K562 (cell line): ENCODE data around the gene EPM2A. TPM values are rescaled to one million over a fixed set of nuclear protein-coding genes. Genes with fewer than 3 reads are reported as not detected.

ENCODE experiments used
- ATAC-seq: fragments of 200-7000 bp; cut with Tn5 transposase; 3 replicates; pipeline ENCODE4 v1.9.1; 2020; ENCODE audit warnings: moderate library complexity
- BruUV-seq: library from RNA; stranded (reverse); fragments of 400-500 nt; replicated peaks from 2 replicates; lab custom pipeline; 2021; lab: Mats Ljungman, UMichigan
- CTCF ChIA-PET: fragments of 300-600 bp; formaldehyde crosslinking; extraction: SDS; loops from one replicate; lab custom pipeline; 2021; ENCODE audit warnings: low intra/inter-chr PET ratio; lab: Yijun Ruan, JAX
- POLR2A ChIA-PET: fragments of 300-600, 350-650 bp; sonication (Branson Sonifier 250); formaldehyde crosslinking; extraction: SDS; loops from one replicate; lab custom pipeline; 2021; ENCODE audit warnings: antibody characterized with exemption, inconsistent platforms; lab: Yijun Ruan, JAX
- DNase-seq, 4 experiments: peaks; one replicate each; pipeline versions ENCODE4 v3.0.0 to v3.0.0-alpha.2; 2011 to 2018; ENCODE audit warnings: low spot score in 3 of 4, mixed read lengths in 3 of 4; ENCODE audit errors: extremely low read depth in 1 of 4
- FAIRE-seq: peaks from 2 replicates; lab custom pipeline; 2011; peaks lifted over from hg19 to GRCh38; lab: Jason Lieb, UNC
- H2AFZ ChIP-seq: 2 replicates; pipeline ENCODE4 v1.6.0; 2011; ENCODE audit warnings: low read depth, low read length, control low read depth, inconsistent platforms
- H3K27ac ChIP-seq: fragments of 200-600 bp; 3 replicates; pipeline ENCODE4 v1.8.0; 2011; ENCODE audit warnings: low read depth, mild to moderate bottlenecking, control low read depth, inconsistent platforms, low read length, moderate library complexity, mixed read lengths; ENCODE audit errors: extremely low read depth
- H3K27me3 ChIP-seq, 2 experiments: fragments of 300-600 bp in 1 of 2; 2 replicates in 1 of 2; 3 replicates in 1 of 2; pipeline versions ENCODE4 v1.6.0 to v1.8.0; 2011; ENCODE audit warnings: inconsistent platforms in 2 of 2, low read length in 2 of 2, mild to moderate bottlenecking in 1 of 2, mixed read lengths in 1 of 2, moderate library complexity in 1 of 2; ENCODE audit not compliant: control insufficient read depth in 2 of 2, insufficient read depth in 2 of 2
- H3K36me3 ChIP-seq: fragments of 300-600 bp; 3 replicates; pipeline ENCODE4 v1.8.0; 2011; ENCODE audit warnings: mild to moderate bottlenecking, low read length, inconsistent platforms; ENCODE audit not compliant: control insufficient read depth, insufficient read depth
- H3K4me1 ChIP-seq, 2 experiments: fragments of 200-600 bp in 1 of 2; replicated peaks in 1 of 2; 2 replicates in 1 of 2; 3 replicates in 1 of 2; pipeline versions ENCODE4 v1.5.1 to v1.8.0; 2011; ENCODE audit warnings: inconsistent platforms in 2 of 2, low read length in 2 of 2, mild to moderate bottlenecking in 1 of 2, mixed read lengths in 1 of 2, moderate library complexity in 1 of 2; ENCODE audit not compliant: control insufficient read depth in 2 of 2, insufficient read depth in 2 of 2
- H3K4me2 ChIP-seq: 2 replicates; pipeline ENCODE4 v1.6.1; 2011; ENCODE audit warnings: low read length, control low read depth, inconsistent platforms, mixed read lengths; ENCODE audit not compliant: insufficient read depth
- H3K4me3 ChIP-seq: fragments of 200-600 bp; sonication (generic), shearing (Covaris generic); 2 replicates; pipeline ENCODE4 v1.5.1; 2016; ENCODE audit warnings: control low read depth, inconsistent platforms
- H3K79me2 ChIP-seq: fragments of 200-600 bp; 3 replicates; pipeline ENCODE4 v1.8.0; 2011; ENCODE audit warnings: low read length, inconsistent platforms; ENCODE audit not compliant: control insufficient read depth, insufficient read depth
- H3K9ac ChIP-seq, 2 experiments: 2 replicates each; pipeline versions ENCODE4 v1.6.0 to v1.6.1; 2011; ENCODE audit warnings: low read depth in 2 of 2, low read length in 2 of 2, control low read depth in 1 of 2, inconsistent platforms in 1 of 2, mild to moderate bottlenecking in 1 of 2, mixed read lengths in 1 of 2; ENCODE audit not compliant: insufficient read depth in 1 of 2
- H3K9me1 ChIP-seq: one replicate; pipeline ENCODE4 v1.6.0; 2011; ENCODE audit warnings: inconsistent platforms, mild to moderate bottlenecking, low read length, moderate library complexity; ENCODE audit not compliant: control insufficient read depth, insufficient read depth
- H3K9me3 ChIP-seq: replicated peaks from 2 replicates; pipeline ENCODE4 v1.5.1; 2011; ENCODE audit warnings: low read depth, low read length, inconsistent platforms; ENCODE audit not compliant: control insufficient read depth, insufficient read depth
- H4K20me1 ChIP-seq: replicated peaks from 2 replicates; pipeline ENCODE4 v1.6.1; 2011; ENCODE audit warnings: low read length, inconsistent platforms, mixed read lengths; ENCODE audit not compliant: control insufficient read depth, insufficient read depth
- PCBP2 ChIP-seq: fragments of 200-400 bp; formaldehyde crosslinking; IDR thresholded peaks from 2 replicates; pipeline ENCODE4 v1.6.1; 2018; ENCODE audit warnings: low read length, low read depth, mild to moderate bottlenecking, moderate library complexity; ENCODE audit not compliant: poor library complexity, severe bottlenecking
- SMAD3 ChIP-seq: fragments of 450-650 bp; formaldehyde crosslinking; conservative IDR thresholded peaks from 2 replicates; pipeline ENCODE4 v1.4.0; 2020; ENCODE audit warnings: mild to moderate bottlenecking
- SRSF3 ChIP-seq: fragments of 200-400 bp; formaldehyde crosslinking; IDR thresholded peaks from 2 replicates; pipeline ENCODE4 v1.6.1; 2016; ENCODE audit warnings: mild to moderate bottlenecking, low read length, moderate library complexity; ENCODE audit not compliant: insufficient read depth
- TBL1XR1 ChIP-seq, 2 experiments: IDR thresholded peaks; 2 replicates each; pipeline ENCODE4 v1.6.1; 2012; ENCODE audit warnings: improper control_type of control experiment in 2 of 2, low read length in 2 of 2, mild to moderate bottlenecking in 1 of 2
- TGIF2 ChIP-seq: sonication (generic); formaldehyde crosslinking; IDR thresholded peaks from 2 replicates; pipeline ENCODE4 v1.8.1; 2022; ENCODE audit warnings: mild to moderate bottlenecking, missing genetic modification reagents, moderate library complexity
- ZNF140 ChIP-seq: fragments of 250-450 bp; sonication (Bioruptor Pico); IDR thresholded peaks from 2 replicates; pipeline ENCODE4 v1.8.0; 2021; ENCODE audit warnings: moderate library complexity, mild to moderate bottlenecking, inconsistent platforms
- WGBS: fragments of 100-300 bp; shearing (Covaris generic); methylation state at CpG from one replicate; pipeline ENCODE4 v1.1.6; 2016; ENCODE audit warnings: low coverage, mixed read lengths; ENCODE audit not compliant: insufficient coverage; ENCODE audit errors: missing lambda C conversion rate; 5-methylcytosine and 5-hydroxymethylcytosine counted together
- in situ Hi-C: fragments of 300-500 bp; cut with MboI; formaldehyde crosslinking; loops from 4 replicates; pipeline ENCODE4 v1.15.0; 2018; ENCODE audit warnings: inconsistent platforms, mixed read lengths
- intact Hi-C: fragments of 100-400 bp; cut with micrococcal nuclease; formaldehyde crosslinking; loops from 2 replicates; pipeline ENCODE4 v1.14.2; 2022
- polyA plus RNA-seq, 8 experiments: library from polyadenylated mRNA; depleted of rRNA in 4 of 8; stranded (reverse) in 5 of 8; unstranded in 3 of 8; fragments of >200 nt; fragmentation: Nextera tagmentation in 2 of 8; fragmentation: Illumina TruSeq in 1 of 8; extraction: Ambion mirVana in 2 of 8; extraction: Trizol in 1 of 8; gene quantifications; 2 replicates each; pipeline versions ENCODE4 v1.2.1 to v1.2.3, GENCODE V29; 2011 to 2014; ENCODE audit warnings: inconsistent platforms in 1 of 8, missing spikeins in 1 of 8
- total RNA-seq, 7 experiments: library from RNA; depleted of rRNA in 6 of 7; stranded (reverse); fragments of >200 nt in 6 of 7; fragmentation: Illumina TruSeq in 2 of 7; extraction: Trizol in 2 of 7; gene quantifications; 2 replicates each; pipeline versions ENCODE4 v1.2.1 to v1.2.3, GENCODE V29; 2011 to 2021; ENCODE audit warnings: low replicate concordance in 1 of 7
- TF ChIP-seq, protein P1 (sequence below), 2 experiments: fragments of 250-450 bp in 1 of 2; fragments of 450-650 bp in 1 of 2; sonication (Bioruptor Pico) in 1 of 2; IDR thresholded peaks; 2 replicates each; pipeline versions ENCODE4 v1.6.1 to v1.8.0; 2016 to 2021; ENCODE audit warnings: mild to moderate bottlenecking in 2 of 2, moderate library complexity in 2 of 2, missing compliant biosample characterization in 1 of 2, missing genetic modification characterization in 1 of 2

Gene EPM2A
- total and polyA plus RNA-seq, 9 of the 15 experiments (the other 6 are each of a cell fraction or from before 2014, with no cell fraction given) = 0.35 to 5.3 (median 2.5) TPM

GRCh38 chr6:145602726-145603326, 132.5 kb downstream of the EPM2A start:
- Histone ChIP-seq H4K20me1 (no peaks in the 10 kb centered on the region), H3K9me3 (no peaks in the 10 kb centered on the region; the same call in 1 of the 2 replicates), H3K4me2 (no peak overlapping the region), H3K36me3 (no peaks in the 10 kb centered on the region), H2AFZ (no peak overlapping the region), H3K9ac (no peak overlapping the region), H3K27me3 (no peaks in the 10 kb centered on the region), H3K4me3 (no peak overlapping the region), H3K27ac (no peak overlapping the region), H3K4me1 (no peaks in the 10 kb centered on the region), H3K79me2 (no peaks in the 10 kb centered on the region), H3K9me1 (no peaks in the 10 kb centered on the region)
- no TSS peak for BruUV-seq
- ChIA-PET POLR2A (no interaction called here), CTCF (no interaction called here)
- 1% methylated on average over 4 of the region's 4 CpGs for WGBS
- no peak for ATAC-seq
- intact Hi-C loops (no loop called here), in situ Hi-C loops (no loop called here)
- no peak for FAIRE-seq
- DNase-seq = no peak
- TF ChIP-seq TBL1XR1 (IDR thresholded peaks at IDR 0.05; ENCODE audit: low read length in 2 of 2) (no peak), ZNF140 (no peak), PCBP2 (no peak), SRSF3 (no peak), SMAD3 (no peak), TGIF2 (no peak)
- TF ChIP-seq, protein P1, sequence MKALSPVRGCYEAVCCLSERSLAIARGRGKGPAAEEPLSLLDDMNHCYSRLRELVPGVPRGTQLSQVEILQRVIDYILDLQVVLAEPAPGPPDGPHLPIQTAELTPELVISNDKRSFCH (CRISPR knock-in tag; IDR thresholded peaks at IDR 0.05) = no peak
- TF ChIP-seq, protein P1 (tag; IDR thresholded peaks at IDR 0.05) = no peak
